DOHH2 (cell line): ENCODE measurements around the gene LIN28A.

Experiments used
- H3F3A ChIP-seq: fragments of 200-600 bp; sonication (generic), shearing (Covaris generic); 2 replicates; pipeline ENCODE4 v1.6.0; 2016; ENCODE audit warnings: antibody characterized with exemption, mild to moderate bottlenecking; ENCODE audit not compliant: control insufficient read depth, insufficient read depth
- H3K27ac ChIP-seq: fragments of 200-600 bp; sonication (generic); 2 replicates; pipeline ENCODE4 v1.5.1; 2014; ENCODE audit warnings: low read depth, mild to moderate bottlenecking, low read length, moderate library complexity
- H3K27me3 ChIP-seq: fragments of 200-600 bp; sonication (generic); 2 replicates; pipeline ENCODE4 v1.6.1; 2014; ENCODE audit warnings: mild to moderate bottlenecking, low read length, mixed read lengths; ENCODE audit not compliant: control insufficient read depth
- H3K36me3 ChIP-seq: fragments of 200-600 bp; sonication (generic); 2 replicates; pipeline ENCODE4 v1.6.1; 2014; ENCODE audit warnings: mild to moderate bottlenecking, low read length, moderate library complexity, mixed read lengths; ENCODE audit not compliant: control insufficient read depth
- H3K4me1 ChIP-seq: fragments of 200-600 bp; sonication (generic); 2 replicates; pipeline ENCODE4 v1.6.1; 2014; ENCODE audit warnings: mild to moderate bottlenecking, low read length, mixed read lengths; ENCODE audit not compliant: control insufficient read depth
- H3K4me2 ChIP-seq: fragments of 200-600 bp; sonication (generic); 2 replicates; pipeline ENCODE4 v1.6.0; 2014; ENCODE audit warnings: mild to moderate bottlenecking, low read length, moderate library complexity
- H3K4me3 ChIP-seq: fragments of 200-600 bp; sonication (generic); 2 replicates; pipeline ENCODE4 v1.5.1; 2014; ENCODE audit warnings: mild to moderate bottlenecking, low read length, mixed read lengths
- H3K79me2 ChIP-seq: fragments of 200-600 bp; sonication (generic); 2 replicates; pipeline ENCODE4 v1.6.1; 2014; ENCODE audit warnings: mild to moderate bottlenecking, low read length, mixed read lengths; ENCODE audit not compliant: control insufficient read depth
- H3K9me2 ChIP-seq: fragments of 200-600 bp; sonication (generic); replicated peaks from 2 replicates; pipeline ENCODE4 v1.6.1; 2014; ENCODE audit warnings: mild to moderate bottlenecking, low read length, mixed read lengths; ENCODE audit not compliant: control insufficient read depth
- H3K9me3 ChIP-seq: fragments of 200-600 bp; sonication (generic); 2 replicates; pipeline ENCODE4 v1.6.1; 2014; ENCODE audit warnings: antibody characterized with exemption, low read length, mixed read lengths; ENCODE audit not compliant: control insufficient read depth, insufficient read depth
- H4K20me1 ChIP-seq: fragments of 200-600 bp; sonication (generic); 2 replicates; pipeline ENCODE4 v1.6.0; 2014; ENCODE audit warnings: low read depth, mild to moderate bottlenecking, antibody characterized with exemption, low read length, moderate library complexity; ENCODE audit not compliant: control insufficient read depth, insufficient read depth
- EZH2phosphoT487 ChIP-seq: fragments of 200-600 bp; sonication (generic); IDR thresholded peaks from 2 replicates; pipeline ENCODE4 v1.6.1; 2017; ENCODE audit warnings: borderline replicate concordance, mild to moderate bottlenecking, antibody characterized with exemption, low read length, moderate library complexity, mixed read lengths
- TF ChIP-seq, protein P1 (sequence below): fragments of 200-600 bp; sonication (generic); IDR thresholded peaks from one replicate; pipeline ENCODE4 v1.5.1; 2014; ENCODE audit warnings: antibody characterized with exemption, mild to moderate bottlenecking, low read depth, low read length; ENCODE audit not compliant: poor library complexity, severe bottlenecking

The LIN28A gene

DNA sequence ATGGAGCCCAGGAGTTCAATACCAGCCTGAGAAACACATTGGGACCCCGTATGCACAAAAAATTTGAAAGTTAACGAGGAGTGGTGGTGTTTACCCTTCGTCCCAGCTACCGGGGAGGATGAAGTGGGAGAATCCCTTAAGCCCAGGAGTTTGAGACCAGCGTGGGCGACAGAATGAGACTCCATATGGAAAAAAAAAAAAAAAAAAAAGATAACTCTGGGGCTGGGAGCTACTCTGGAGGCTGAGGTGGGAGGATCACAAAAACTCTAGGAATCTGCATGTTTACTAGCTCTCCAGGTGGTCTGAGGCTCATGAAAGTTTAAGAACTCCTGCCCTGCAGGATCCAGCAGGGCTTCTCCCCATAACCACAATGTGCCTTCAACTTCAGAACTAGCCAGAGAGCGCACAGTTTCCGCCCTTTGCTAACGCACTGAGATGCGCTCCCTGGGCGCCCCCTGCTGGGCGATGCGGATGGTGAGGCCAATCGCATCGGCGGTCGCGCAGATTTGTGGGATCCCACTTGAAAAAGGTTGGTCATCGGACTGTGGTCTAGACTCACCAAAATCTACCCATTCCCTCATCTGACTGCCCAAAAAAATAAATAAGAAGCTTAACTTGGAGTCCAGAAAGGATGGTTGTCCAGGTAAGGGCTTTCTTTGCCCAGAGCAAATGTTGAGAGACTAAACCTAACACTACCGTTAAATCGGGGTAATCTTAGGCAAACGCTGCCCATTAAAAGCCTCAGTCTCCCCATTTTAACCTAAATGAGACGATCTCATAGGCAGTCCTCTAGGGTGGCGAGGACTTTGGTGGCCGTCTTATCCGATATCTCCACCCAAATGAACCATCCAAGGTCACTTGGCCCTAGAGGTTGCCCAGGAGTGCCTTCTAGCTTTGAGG lies 46.8 kb upstream of the LIN28A start:
- no peak overlapping the region for H3K4me3 ChIP-seq
- H3K4me2 ChIP-seq = no peak overlapping the region
- H3F3A ChIP-seq = no peaks in the 10 kb centered on the region
- no peaks in the 10 kb centered on the region for H4K20me1 ChIP-seq
- no peaks in the 10 kb centered on the region for H3K79me2 ChIP-seq
- TF ChIP-seq, protein P1, sequence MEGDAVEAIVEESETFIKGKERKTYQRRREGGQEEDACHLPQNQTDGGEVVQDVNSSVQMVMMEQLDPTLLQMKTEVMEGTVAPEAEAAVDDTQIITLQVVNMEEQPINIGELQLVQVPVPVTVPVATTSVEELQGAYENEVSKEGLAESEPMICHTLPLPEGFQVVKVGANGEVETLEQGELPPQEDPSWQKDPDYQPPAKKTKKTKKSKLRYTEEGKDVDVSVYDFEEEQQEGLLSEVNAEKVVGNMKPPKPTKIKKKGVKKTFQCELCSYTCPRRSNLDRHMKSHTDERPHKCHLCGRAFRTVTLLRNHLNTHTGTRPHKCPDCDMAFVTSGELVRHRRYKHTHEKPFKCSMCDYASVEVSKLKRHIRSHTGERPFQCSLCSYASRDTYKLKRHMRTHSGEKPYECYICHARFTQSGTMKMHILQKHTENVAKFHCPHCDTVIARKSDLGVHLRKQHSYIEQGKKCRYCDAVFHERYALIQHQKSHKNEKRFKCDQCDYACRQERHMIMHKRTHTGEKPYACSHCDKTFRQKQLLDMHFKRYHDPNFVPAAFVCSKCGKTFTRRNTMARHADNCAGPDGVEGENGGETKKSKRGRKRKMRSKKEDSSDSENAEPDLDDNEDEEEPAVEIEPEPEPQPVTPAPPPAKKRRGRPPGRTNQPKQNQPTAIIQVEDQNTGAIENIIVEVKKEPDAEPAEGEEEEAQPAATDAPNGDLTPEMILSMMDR = peak; percentile 98
- no peak for TF ChIP-seq EZH2phosphoT487
- no peak overlapping the region for H3K27ac ChIP-seq
- no peaks in the 10 kb centered on the region for H3K36me3 ChIP-seq
- H3K9me3 ChIP-seq = no peaks in the 10 kb centered on the region
- H3K27me3 ChIP-seq = peaks cover 56% of the 10 kb centered on the region
- H3K9me2 ChIP-seq = no peaks in the 10 kb centered on the region
- peaks cover 4% of the 10 kb centered on the region; the same call in 1 of the 2 replicates for H3K4me1 ChIP-seq

DNA sequence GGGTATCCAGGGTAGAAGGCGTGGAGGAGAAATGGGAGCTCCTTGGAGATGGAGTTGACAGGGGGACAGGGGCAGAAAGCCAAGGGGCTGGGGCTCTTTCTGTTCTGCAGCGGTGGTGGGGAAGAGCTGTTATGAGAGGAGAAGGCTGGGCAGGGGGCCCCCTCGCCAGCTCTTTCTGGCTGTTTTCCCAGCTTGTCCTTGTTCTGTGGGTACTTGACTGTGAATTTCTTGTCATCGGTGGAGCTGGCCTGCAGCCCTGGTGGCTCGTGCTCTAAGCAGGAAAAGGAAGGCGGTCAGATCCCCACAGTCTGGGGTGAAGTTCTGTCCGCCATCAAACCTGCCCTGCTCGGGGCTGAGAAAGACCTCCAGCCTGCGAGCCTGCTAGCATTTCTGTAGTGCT lies 45.7 kb upstream of the LIN28A start:
- Histone ChIP-seq H3K27ac (no peak overlapping the region), H3K9me3 (no peaks in the 10 kb centered on the region), H3F3A (no peaks in the 10 kb centered on the region), H3K4me3 (no peak overlapping the region), H3K4me2 (no peak overlapping the region), H3K27me3 (peaks cover 47% of the 10 kb centered on the region), H3K36me3 (no peaks in the 10 kb centered on the region), H3K4me1 (peaks cover 4% of the 10 kb centered on the region; the same call in 1 of the 2 replicates), H4K20me1 (no peaks in the 10 kb centered on the region), H3K9me2 (no peaks in the 10 kb centered on the region), H3K79me2 (no peaks in the 10 kb centered on the region)
- TF ChIP-seq EZH2phosphoT487 = no peak

DNA sequence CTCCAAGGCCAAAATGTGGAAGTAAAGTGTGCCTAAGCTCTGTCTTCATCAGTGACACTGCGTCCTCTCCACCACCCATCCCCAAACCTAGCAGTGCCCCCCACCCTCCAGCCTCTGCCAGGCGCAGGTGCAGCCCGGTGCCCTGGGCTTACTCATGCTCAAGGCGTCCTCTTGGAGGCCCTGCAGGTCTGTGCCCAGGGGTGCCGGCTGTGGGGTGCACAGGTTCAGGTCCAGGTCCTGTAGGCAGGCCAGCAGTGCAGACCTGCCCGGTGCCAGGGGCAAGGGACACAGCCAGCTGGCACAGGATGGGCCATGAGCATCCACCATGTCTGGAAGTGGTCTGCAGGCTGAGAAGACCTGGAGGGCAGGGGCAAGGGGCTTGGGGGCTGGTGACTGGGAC lies 43.2 kb upstream of the LIN28A start:
- TF ChIP-seq EZH2phosphoT487 = no peak
- TF ChIP-seq, protein P1 = no peak
- H4K20me1 ChIP-seq = no peaks in the 10 kb centered on the region
- no peaks in the 10 kb centered on the region for H3K9me2 ChIP-seq
- no peak overlapping the region for H3K4me2 ChIP-seq
- H3K4me1 ChIP-seq = no peaks in the 10 kb centered on the region
- H3K36me3 ChIP-seq = no peaks in the 10 kb centered on the region
- H3K9me3 ChIP-seq = no peaks in the 10 kb centered on the region
- no peaks in the 10 kb centered on the region for H3K79me2 ChIP-seq
- H3F3A ChIP-seq = no peaks in the 10 kb centered on the region
- H3K27ac ChIP-seq = no peak overlapping the region
- peaks cover 23% of the 10 kb centered on the region for H3K27me3 ChIP-seq
- H3K4me3 ChIP-seq = no peak overlapping the region

DNA sequence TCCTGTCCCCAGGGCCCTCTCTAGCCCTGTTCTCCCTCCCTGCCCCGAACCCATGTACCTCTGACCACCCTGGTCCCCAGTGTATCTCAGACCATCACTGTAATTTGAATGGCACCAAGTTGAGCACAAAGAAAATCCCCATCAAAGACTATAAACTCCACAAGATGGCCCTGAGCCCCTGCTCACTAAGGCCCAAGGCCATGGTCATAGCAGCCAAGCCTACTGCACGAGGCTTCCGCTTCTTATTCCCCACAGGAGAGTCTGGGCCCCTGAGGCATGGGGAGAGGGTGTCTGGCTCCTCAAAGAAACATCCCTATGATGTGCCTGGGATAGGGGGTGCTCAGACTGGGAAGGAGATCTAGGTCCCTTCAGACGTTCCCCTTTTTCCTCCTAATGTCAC lies 42.6 kb upstream of the LIN28A start:
- H3K4me2 ChIP-seq = no peak overlapping the region
- H3K36me3 ChIP-seq = no peaks in the 10 kb centered on the region
- no peak overlapping the region for H3K4me3 ChIP-seq
- H3K4me1 ChIP-seq = peaks cover 2% of the 10 kb centered on the region; the same call in 1 of the 2 replicates
- no peaks in the 10 kb centered on the region for H3K79me2 ChIP-seq
- peaks cover 18% of the 10 kb centered on the region for H3K27me3 ChIP-seq
- no peak overlapping the region for H3K27ac ChIP-seq
- no peaks in the 10 kb centered on the region for H3K9me3 ChIP-seq
- no peaks in the 10 kb centered on the region for H3K9me2 ChIP-seq
- no peaks in the 10 kb centered on the region for H4K20me1 ChIP-seq
- no peaks in the 10 kb centered on the region for H3F3A ChIP-seq
- TF ChIP-seq EZH2phosphoT487 = no peak
- TF ChIP-seq, protein P1 = no peak
